ENCODE data around the gene CD3D. TPM values are rescaled to one million over a fixed set of nuclear protein-coding genes. Genes with fewer than 3 reads are reported as not detected.

Gene CD3D
- polyA plus RNA-seq, 4 donors, result 5.4 to 14.6 (median 7.0) TPM

DNA sequence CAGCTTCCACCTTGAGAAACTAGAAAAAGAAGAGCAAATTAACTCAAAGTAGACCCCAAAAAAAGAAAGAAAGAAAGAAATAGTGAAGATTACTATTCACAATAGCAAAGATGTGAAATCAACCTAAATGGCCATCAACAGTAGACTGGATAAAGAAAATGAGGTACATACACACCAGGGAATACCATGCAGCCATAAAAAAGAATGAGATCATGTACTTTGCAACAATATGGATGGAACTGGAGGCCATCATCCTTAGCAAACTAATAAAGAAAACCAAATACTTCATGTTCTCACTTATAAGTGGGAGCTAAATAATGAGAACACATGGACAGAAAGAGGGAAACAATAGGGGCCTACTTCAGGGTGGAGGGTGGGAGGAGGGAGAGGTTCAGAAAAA, 13.8 kb downstream of the CD3D start:
- Histone ChIP-seq H3K4me3 (ENCODE audit: low read depth in 1 of 3, low read length in 3 of 3) (no peak overlapping the region), H3K36me3 (ENCODE audit: control insufficient read depth in 3 of 3, insufficient read depth in 2 of 3, low read depth in 1 of 3, low read length in 3 of 3) (no peaks in the 10 kb centered on the region), H3K9me3 (ENCODE audit: control insufficient read depth in 2 of 2, insufficient read depth in 1 of 2, low read depth in 1 of 2, low read length in 1 of 2) (no peaks in the 10 kb centered on the region), H3K4me1 (ENCODE audit: control insufficient read depth in 3 of 3, insufficient read depth in 2 of 3, low read depth in 1 of 3, low read length in 2 of 3) (no peaks in the 10 kb centered on the region), H3K27me3 (ENCODE audit: control insufficient read depth in 3 of 3, insufficient read depth in 3 of 3, low read length in 3 of 3) (no peaks in the 10 kb centered on the region), H3K27ac (ENCODE audit: low read depth in 1 of 3, low read length in 2 of 3) (no peak overlapping the region)
- DNase-seq (no peak), FAIRE-seq (no peak)

DNA sequence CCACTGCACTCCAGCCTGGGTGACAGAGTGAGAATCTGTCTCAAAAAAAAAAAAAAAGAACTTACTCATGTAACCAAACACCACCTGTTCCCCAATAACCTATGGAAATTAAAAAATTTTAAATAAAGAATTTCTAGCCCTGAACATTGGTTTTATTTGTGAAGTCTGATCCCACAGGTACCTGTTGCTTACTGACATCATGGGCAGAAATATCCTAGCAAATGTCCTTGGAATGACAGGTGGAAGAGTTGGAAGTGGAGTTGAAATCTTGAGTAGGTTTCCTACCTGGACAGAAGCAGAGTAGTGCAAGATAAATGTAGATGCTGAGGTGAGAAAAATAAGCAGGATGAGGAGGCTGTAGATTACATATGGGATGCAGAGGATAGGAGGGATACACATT, 17.2 kb downstream of the CD3D start:
- no peaks in the 10 kb centered on the region for H3K9me3 ChIP-seq (ENCODE audit: control insufficient read depth in 2 of 2, insufficient read depth in 1 of 2, low read depth in 1 of 2, low read length in 1 of 2)
- no peak overlapping the region for H3K27ac ChIP-seq (ENCODE audit: low read depth in 1 of 3, low read length in 2 of 3)
- DNase-seq (no peak), FAIRE-seq (no peak)
- no peaks in the 10 kb centered on the region for H3K36me3 ChIP-seq (ENCODE audit: control insufficient read depth in 3 of 3, insufficient read depth in 2 of 3, low read depth in 1 of 3, low read length in 3 of 3)
- peaks cover 0 to 10% (median 3%) of the 10 kb centered on the region in 3 donors for H3K4me1 ChIP-seq (ENCODE audit: control insufficient read depth in 3 of 3, insufficient read depth in 2 of 3, low read depth in 1 of 3, low read length in 2 of 3)
- H3K27me3 ChIP-seq (ENCODE audit: control insufficient read depth in 3 of 3, insufficient read depth in 3 of 3, low read length in 3 of 3), result no peaks in the 10 kb centered on the region
- no peak overlapping the region for H3K4me3 ChIP-seq (ENCODE audit: low read depth in 1 of 3, low read length in 3 of 3)

DNA sequence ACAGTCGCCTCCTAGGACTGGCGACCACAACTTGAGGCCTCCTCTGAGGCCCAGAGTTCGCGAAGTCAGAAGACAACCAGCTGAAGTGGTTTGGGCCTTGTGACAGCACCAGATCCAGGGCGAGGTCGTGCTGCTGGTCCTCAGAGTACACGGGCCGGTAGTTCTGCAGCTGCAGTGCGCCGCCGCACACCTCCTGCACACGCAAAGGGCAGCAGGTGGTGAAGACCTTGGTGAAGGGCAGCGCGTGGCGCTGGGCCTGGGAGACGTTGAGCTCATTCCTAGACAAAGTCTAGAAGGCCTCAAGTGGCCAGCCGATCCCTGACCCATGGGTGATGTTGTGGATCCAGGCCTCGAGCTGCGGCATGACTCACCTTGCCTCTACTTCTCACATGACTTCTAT, 19.8 kb downstream of the CD3D start:
- Histone ChIP-seq H3K4me1 (ENCODE audit: control insufficient read depth in 3 of 3, insufficient read depth in 2 of 3, low read depth in 1 of 3, low read length in 2 of 3) (peaks cover 0 to 14% (median 6%) of the 10 kb centered on the region in 3 donors), H3K9me3 (ENCODE audit: control insufficient read depth in 2 of 2, insufficient read depth in 1 of 2, low read depth in 1 of 2, low read length in 1 of 2) (no peaks in the 10 kb centered on the region), H3K27me3 (ENCODE audit: control insufficient read depth in 3 of 3, insufficient read depth in 3 of 3, low read length in 3 of 3) (no peaks in the 10 kb centered on the region), H3K27ac (ENCODE audit: low read depth in 1 of 3, low read length in 2 of 3) (no peak overlapping the region), H3K4me3 (ENCODE audit: low read depth in 1 of 3, low read length in 3 of 3) (no peak overlapping the region), H3K36me3 (ENCODE audit: control insufficient read depth in 3 of 3, insufficient read depth in 2 of 3, low read depth in 1 of 3, low read length in 3 of 3) (no peaks in the 10 kb centered on the region)
- FAIRE-seq (no peak), DNase-seq (no peak)
- 93 to 97% (median 96%) methylated on average over 19 of the region's 19 CpGs for WGBS, 3 donors

DNA sequence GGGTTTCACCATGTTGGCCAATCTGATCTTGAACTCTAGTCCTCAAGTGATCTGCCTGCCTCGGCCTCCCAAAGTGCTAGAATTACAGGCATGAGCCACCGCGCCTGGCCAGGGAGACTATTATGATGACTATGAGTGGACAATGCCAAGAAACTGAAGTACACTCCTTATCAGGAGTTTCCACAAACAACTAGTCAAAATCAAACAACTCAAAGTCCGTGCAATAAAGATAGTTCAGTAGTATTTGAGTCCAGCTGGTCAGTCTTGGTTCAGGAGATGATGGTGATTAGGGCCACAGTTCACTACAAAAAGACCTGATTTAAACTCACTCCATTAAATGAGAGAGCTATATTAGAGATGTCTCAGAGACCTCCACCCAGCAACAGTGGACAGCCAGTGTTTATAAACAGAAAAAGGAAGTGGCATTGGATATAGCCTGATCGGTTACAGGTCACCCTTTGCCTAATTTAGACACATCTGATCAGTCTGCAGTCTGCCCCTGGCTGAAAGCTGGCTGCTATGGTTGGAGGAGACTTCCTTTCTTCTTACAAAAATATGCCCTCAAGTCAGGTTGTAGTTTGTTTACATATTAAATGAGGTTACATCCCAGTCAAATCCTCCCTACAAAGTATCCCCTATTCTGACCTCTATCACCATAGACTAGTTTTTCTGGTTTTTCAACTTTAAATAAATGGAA, 21.0 kb downstream of the CD3D start:
- H3K4me1 ChIP-seq (ENCODE audit: control insufficient read depth in 3 of 3, insufficient read depth in 2 of 3, low read depth in 1 of 3, low read length in 2 of 3), result peaks cover 0 to 18% (median 6%) of the 10 kb centered on the region in 3 donors
- WGBS, 3 donors, result 15 to 47% (median 23%) methylated on average over 5 of the region's 5 CpGs
- DNase-seq (peak; percentile 66 to 91), FAIRE-seq (no peak)
- no peaks in the 10 kb centered on the region for H3K9me3 ChIP-seq (ENCODE audit: control insufficient read depth in 2 of 2, insufficient read depth in 1 of 2, low read depth in 1 of 2, low read length in 1 of 2)
- H3K36me3 ChIP-seq (ENCODE audit: control insufficient read depth in 3 of 3, insufficient read depth in 2 of 3, low read depth in 1 of 3, low read length in 3 of 3), result no peaks in the 10 kb centered on the region
- H3K27ac ChIP-seq (ENCODE audit: low read depth in 1 of 3, low read length in 2 of 3), result peak overlapping the region in 1 of 3 donors; percentile 46
- H3K4me3 ChIP-seq (ENCODE audit: low read depth in 1 of 3, low read length in 3 of 3), result no peak overlapping the region
- H3K27me3 ChIP-seq (ENCODE audit: control insufficient read depth in 3 of 3, insufficient read depth in 3 of 3, low read length in 3 of 3), result no peaks in the 10 kb centered on the region

DNA sequence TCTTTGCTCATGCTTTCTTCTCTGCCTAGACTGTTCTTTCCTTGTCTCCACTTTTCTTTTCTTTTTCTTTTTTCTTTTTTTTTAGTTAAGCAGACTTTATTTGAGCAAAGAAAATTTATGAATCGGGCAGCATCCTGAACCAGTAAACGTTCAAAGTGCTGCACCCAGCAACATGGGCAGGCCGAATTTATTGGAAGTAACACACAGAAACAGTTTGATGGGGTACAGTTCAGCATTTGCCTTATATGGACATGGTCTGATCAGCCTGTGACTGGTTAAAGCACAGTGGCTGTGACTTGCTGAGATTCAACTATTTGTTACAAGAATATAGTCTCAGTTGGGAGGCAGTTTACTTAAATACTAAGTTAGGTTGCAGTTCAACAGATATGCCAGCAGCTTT, 22.0 kb downstream of the CD3D start:
- Histone ChIP-seq H3K27me3 (ENCODE audit: control insufficient read depth in 3 of 3, insufficient read depth in 3 of 3, low read length in 3 of 3) (no peaks in the 10 kb centered on the region), H3K4me3 (ENCODE audit: low read depth in 1 of 3, low read length in 3 of 3) (no peak overlapping the region), H3K27ac (ENCODE audit: low read depth in 1 of 3, low read length in 2 of 3) (no peak overlapping the region), H3K4me1 (ENCODE audit: control insufficient read depth in 3 of 3, insufficient read depth in 2 of 3, low read depth in 1 of 3, low read length in 2 of 3) (peaks cover 0 to 18% (median 6%) of the 10 kb centered on the region in 3 donors), H3K9me3 (ENCODE audit: control insufficient read depth in 2 of 2, insufficient read depth in 1 of 2, low read depth in 1 of 2, low read length in 1 of 2) (no peaks in the 10 kb centered on the region), H3K36me3 (ENCODE audit: control insufficient read depth in 3 of 3, insufficient read depth in 2 of 3, low read depth in 1 of 3, low read length in 3 of 3) (no peaks in the 10 kb centered on the region)
- no peak for DNase-seq
- no peak for FAIRE-seq
- WGBS, 3 donors, result 81 to 96% (median 85%) methylated on average over 3 of the region's 3 CpGs

DNA sequence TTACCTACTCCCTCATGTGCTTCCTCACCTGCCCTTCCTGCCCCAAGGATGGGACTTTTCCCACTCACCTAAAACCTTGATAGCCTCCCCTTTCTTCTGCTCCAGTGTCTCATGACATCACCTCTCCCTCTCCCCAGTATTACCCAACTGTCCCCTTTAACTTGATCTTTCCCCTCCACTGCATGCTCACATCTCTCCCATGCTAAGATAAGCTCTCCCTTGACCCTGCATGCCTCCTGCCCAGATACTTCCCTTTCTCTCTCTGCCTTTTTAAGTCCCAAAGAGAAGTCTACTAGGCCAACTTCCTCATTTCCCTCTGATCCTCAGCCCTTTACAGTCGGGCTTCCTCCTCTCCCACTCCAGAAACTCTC, 23.2 kb downstream of the CD3D start:
- Histone ChIP-seq H3K9me3 (ENCODE audit: control insufficient read depth in 2 of 2, insufficient read depth in 1 of 2, low read depth in 1 of 2, low read length in 1 of 2) (no peaks in the 10 kb centered on the region), H3K27me3 (ENCODE audit: control insufficient read depth in 3 of 3, insufficient read depth in 3 of 3, low read length in 3 of 3) (no peaks in the 10 kb centered on the region), H3K27ac (ENCODE audit: low read depth in 1 of 3, low read length in 2 of 3) (peak overlapping the region in 1 of 3 donors; percentile 8), H3K4me3 (ENCODE audit: low read depth in 1 of 3, low read length in 3 of 3) (no peak overlapping the region), H3K4me1 (ENCODE audit: control insufficient read depth in 3 of 3, insufficient read depth in 2 of 3, low read depth in 1 of 3, low read length in 2 of 3) (peaks cover 4 to 27% (median 6%) of the 10 kb centered on the region in 3 donors), H3K36me3 (ENCODE audit: control insufficient read depth in 3 of 3, insufficient read depth in 2 of 3, low read depth in 1 of 3, low read length in 3 of 3) (no peaks in the 10 kb centered on the region)
- FAIRE-seq (no peak), DNase-seq (no peak)
- 60 to 71% (median 64%) methylated on average over 1 of the region's 1 CpG for WGBS, 3 donors

DNA sequence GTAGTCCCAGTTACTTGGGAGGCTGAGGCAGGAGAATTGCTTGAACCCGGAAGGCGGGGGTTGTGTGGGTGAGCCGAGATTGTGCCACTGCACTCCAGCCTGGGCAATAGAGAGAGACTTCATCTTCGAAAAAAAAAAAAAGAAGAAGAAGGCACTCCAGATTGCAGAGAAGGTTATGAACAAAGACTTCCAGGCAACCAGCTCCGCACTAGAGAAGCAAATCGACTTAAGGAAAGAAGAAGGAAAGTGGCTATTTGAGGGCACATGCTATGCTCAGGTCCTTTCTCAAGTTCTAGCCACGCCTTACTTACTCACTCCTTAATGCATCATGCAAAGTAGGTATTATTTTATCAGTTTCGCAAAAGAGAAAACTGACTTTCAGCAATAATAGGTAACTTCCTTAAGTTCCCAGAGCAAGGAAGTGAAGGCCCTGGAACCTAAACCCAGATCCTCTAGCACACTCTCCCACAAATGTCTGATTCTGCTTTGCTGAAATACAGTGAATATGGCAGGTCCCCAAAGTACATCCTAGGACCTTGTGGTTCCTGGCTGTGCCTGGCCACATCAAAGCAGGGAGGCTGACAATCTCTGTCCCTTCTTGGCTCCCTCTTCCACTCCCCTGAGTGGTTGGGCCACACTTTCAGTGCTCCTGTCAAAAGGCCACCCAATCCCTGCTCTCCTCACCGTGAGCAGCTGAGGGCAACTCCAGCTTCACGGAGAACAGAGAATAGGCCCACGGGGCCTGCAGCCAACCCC, 23.7 kb downstream of the CD3D start:
- FAIRE-seq (no peak), DNase-seq (no peak)
- peaks cover 4 to 27% (median 6%) of the 10 kb centered on the region in 3 donors for H3K4me1 ChIP-seq (ENCODE audit: control insufficient read depth in 3 of 3, insufficient read depth in 2 of 3, low read depth in 1 of 3, low read length in 2 of 3)
- H3K9me3 ChIP-seq (ENCODE audit: control insufficient read depth in 2 of 2, insufficient read depth in 1 of 2, low read depth in 1 of 2, low read length in 1 of 2), result no peaks in the 10 kb centered on the region
- 88 to 92% (median 90%) methylated on average over 11 of the region's 11 CpGs for WGBS, 3 donors
- H3K36me3 ChIP-seq (ENCODE audit: control insufficient read depth in 3 of 3, insufficient read depth in 2 of 3, low read depth in 1 of 3, low read length in 3 of 3), result no peaks in the 10 kb centered on the region
- peak overlapping the region in 1 of 3 donors; percentile 8 for H3K27ac ChIP-seq (ENCODE audit: low read depth in 1 of 3, low read length in 2 of 3)
- H3K4me3 ChIP-seq (ENCODE audit: low read depth in 1 of 3, low read length in 3 of 3), result no peak overlapping the region
- H3K27me3 ChIP-seq (ENCODE audit: control insufficient read depth in 3 of 3, insufficient read depth in 3 of 3, low read length in 3 of 3), result no peaks in the 10 kb centered on the region

DNA sequence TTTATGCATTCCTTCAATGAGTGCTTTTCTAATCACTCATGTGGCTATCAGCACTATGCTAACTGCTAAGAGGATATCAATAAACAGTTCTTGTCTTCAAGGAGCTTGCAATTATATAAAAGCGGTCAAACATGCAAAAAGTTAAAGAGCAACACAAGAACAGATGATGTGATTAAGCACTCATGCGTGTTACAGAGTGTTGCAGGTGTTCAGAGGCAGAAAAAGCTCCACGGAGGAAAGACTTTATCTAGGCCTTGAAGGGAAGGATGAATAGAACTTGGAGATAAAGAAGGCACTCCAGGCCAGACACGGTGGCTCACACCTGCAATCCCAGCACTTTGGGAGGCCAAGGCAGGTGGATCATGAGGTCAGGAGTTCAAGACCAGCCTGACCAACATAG, 24.4 kb downstream of the CD3D start:
- H3K4me1 ChIP-seq (ENCODE audit: control insufficient read depth in 3 of 3, insufficient read depth in 2 of 3, low read depth in 1 of 3, low read length in 2 of 3), result peaks cover 4 to 27% (median 6%) of the 10 kb centered on the region in 3 donors
- no peak overlapping the region for H3K27ac ChIP-seq (ENCODE audit: low read depth in 1 of 3, low read length in 2 of 3)
- DNase-seq, result no peak
- no peaks in the 10 kb centered on the region for H3K9me3 ChIP-seq (ENCODE audit: control insufficient read depth in 2 of 2, insufficient read depth in 1 of 2, low read depth in 1 of 2, low read length in 1 of 2)
- WGBS, 3 donors, result 64 to 77% (median 71%) methylated on average over 4 of the region's 4 CpGs
- H3K4me3 ChIP-seq (ENCODE audit: low read depth in 1 of 3, low read length in 3 of 3), result no peak overlapping the region
- no peaks in the 10 kb centered on the region for H3K36me3 ChIP-seq (ENCODE audit: control insufficient read depth in 3 of 3, insufficient read depth in 2 of 3, low read depth in 1 of 3, low read length in 3 of 3)
- no peaks in the 10 kb centered on the region for H3K27me3 ChIP-seq (ENCODE audit: control insufficient read depth in 3 of 3, insufficient read depth in 3 of 3, low read length in 3 of 3)
- FAIRE-seq, result no peak

Measured in small intestine (tissue), 7 donors.